HUDEP-2 (cell line): ENCODE results near the gene MRPS6.
A peak's percentile ranks its signal among the peaks of the same experiment; 100 is the strongest.

Experiments used
- DNase-seq, 76 experiments: peaks; one replicate each; lab custom pipeline; 2025; ENCODE audit not compliant: unreplicated experiment in 76 of 76; lab: John Stamatoyannopoulos, UW

The MRPS6 gene

DNA sequence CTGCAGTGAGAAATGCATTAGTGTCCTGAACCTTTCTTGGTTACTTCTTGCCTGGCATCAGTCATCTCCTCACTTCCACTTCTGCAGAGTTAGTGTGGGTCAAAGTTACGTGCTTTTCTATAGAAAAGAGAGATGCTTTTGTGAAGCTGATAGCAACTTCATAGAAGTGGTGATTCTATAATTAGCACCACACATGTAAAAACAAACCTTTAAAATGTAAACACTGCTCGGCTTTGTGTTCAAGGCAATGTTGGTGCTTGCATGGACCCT lies 57.3 kb downstream of the MRPS6 start:
- no peak for DNase-seq

DNA sequence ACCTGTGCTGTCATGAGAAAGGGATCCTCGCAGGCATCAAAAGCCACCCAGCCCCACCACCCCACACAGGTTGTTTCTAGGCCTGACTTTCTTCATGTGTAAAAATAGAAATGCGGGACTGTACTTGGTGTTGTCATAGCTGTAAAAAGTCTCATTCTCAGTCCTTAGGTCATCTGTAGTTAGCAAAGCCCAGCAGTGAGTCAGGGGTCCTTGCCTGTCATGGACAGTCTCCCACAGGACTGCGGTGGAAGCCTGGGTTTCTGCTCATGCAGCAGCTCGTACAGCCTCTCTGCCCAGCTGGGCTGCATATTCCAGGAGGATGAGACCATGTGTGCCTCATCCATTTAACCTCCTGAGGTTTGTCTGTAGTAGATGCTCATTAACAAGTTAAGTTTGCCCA lies 58.2 kb downstream of the MRPS6 start:
- no peak for DNase-seq

DNA sequence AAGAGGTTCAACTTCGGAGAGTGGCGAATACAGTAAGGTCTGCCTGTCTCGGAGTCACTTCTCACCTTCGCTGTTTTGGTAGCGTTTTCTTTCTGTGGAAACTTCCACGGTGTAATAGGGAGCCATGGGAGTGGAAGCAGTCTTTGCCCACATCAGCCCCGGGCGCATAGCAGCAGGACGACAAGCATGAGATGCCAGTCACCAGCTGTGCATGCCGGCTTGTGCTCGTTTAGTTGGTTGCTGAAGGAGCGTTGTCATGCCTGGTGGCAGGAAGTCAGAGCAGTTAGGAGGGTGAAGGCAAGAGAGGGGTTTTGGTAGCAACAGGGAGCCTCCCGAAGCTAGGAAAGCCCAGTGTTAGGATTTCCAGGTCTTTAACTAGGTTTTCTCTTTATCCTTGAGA lies 58.8 kb downstream of the MRPS6 start:
- no peak for DNase-seq

DNA sequence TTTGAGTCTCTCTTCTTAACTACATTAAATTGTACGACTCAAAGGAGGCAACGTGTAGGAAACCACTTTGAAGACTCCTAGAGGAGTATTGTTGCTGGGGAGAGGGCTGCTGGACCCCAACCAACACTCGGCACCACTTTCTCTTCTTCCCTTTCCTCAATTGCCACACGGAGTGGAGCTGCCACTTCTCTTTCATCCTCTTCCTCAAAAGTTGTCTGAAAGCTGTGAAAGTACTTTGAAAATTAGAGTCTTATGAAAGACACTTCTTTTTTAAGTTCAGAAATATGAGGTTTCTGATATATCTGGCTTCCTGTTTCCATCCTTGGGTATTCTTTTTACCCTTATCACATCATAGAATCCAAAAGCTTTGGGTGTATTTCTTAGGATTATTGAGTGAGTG lies 59.5 kb downstream of the MRPS6 start:
- DNase-seq = no peak

DNA sequence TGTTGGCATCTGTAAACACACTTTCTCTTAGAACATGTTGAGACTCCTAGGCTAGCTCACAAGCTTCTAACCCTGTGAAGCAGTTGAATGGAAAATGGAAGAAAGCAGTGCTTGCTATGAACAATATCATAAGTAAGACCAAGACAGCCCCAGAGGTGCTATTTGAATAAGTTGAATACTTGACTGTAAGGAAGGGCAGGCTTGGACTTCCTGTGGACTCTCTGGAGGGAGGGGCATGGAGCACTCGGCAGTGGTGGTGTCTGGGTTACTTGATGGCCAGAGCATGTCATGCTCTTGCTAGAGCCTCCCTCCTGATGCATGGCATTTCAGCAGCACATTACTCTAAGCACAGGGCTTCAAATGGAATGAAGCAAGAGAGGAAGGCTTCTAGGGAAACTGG lies 60.0 kb downstream of the MRPS6 start:
- no peak for DNase-seq

DNA sequence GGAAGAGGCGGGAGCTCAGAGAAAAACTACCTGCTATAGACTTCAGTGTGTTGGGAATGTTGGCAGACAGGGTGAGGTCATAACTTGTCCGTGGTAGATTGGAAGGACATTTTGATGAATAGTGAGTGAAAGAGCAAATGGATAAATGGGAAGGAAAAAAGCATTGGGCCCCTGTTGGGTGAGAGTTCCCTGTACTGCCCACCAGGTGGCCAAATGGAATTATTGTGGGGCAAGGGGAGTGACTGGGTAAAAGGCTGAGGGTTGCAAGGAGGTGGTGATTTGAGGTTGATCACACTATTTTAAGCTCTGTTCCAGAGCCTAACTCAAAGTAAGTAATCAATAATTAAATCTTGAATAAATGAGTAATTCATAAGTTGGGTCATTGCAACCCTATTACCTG lies 60.4 kb downstream of the MRPS6 start:
- peak in 4 of 76 experiments; percentile 7 to 12 (median 8) for DNase-seq

DNA sequence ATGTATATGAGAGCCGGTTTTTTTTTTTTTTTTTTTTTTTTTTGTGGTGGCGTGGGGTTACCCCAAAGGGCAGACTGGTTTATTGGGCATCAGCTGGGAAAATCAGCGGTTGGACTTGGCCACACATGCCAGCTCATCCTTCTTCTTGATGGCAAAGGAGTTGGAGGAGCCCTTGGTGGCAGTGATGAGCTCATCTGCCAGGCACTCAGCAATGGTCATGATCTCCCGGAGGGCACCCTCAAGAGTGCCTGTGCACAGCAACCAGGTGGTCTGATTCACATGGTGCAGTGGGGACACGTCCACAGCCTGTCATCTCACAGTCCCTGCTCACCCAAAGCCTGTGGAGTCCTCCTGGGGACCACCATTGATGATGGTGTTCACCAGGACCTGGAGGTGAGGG lies 62.0 kb downstream of the MRPS6 start:
- DNase-seq = no peak

DNA sequence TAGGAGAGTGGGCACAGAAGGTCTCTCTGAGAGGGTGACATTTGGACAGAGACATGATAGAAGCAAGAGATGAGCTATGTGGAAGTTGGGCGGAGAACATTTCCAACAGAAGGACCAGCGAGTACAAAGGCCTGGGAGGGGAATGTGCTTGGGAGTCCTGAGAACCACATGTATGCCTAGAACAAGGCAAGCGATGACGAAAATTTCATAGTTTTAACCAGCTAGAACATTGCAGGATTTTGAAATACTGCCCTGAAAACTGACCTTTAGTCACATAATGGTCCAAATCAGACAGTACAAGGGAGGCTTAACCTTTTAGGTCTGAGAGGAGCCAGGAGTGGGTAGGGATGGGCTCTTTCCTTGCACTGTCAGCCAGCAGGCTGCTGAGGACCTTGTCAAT lies 68.0 kb downstream of the MRPS6 start:
- no peak for DNase-seq

DNA sequence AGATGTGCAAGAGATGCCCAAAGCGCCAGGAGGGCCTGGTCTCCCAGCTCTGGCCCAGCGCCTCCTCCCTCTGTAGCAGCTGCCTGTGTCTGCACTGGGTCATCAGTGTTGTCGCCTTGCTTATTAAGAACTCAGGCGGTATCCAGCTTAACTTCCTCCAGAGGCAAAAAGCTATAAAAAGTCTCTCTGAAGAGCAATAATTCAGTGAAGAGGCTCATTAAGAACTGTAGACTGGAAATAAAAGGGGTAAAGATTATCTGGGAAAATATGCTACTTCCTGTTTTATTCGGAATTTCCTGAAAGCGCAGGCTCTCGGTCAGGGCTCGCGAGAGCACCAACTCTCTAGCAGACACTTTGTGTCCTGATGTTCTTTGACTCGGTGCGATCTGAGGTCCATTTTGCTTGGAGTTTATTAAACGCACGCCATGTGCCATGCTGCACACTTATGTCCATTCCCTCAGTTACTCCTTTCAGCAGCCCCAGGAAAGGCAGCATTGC lies 70.4 kb downstream of the MRPS6 start:
- DNase-seq = no peak

DNA sequence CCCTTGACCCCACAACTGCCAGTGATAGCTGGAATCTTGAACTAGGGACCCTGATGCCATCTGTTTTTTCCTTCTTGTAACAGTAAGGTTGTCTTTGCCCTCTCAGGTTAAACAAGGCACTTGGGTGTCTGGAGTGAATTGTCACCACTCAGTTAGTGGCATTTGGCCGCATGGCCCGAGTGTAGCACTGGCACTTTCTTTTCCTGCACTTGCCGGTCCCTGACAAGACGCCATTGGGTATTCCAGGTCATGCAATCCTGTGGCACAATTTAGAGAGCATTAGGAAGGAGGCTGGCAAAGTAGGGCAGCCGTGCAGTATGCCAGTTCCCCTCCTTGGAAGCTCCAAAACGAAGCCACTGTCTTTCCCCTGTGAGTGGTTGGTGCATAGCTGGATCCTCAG lies 70.8 kb downstream of the MRPS6 start:
- no peak for DNase-seq

DNA sequence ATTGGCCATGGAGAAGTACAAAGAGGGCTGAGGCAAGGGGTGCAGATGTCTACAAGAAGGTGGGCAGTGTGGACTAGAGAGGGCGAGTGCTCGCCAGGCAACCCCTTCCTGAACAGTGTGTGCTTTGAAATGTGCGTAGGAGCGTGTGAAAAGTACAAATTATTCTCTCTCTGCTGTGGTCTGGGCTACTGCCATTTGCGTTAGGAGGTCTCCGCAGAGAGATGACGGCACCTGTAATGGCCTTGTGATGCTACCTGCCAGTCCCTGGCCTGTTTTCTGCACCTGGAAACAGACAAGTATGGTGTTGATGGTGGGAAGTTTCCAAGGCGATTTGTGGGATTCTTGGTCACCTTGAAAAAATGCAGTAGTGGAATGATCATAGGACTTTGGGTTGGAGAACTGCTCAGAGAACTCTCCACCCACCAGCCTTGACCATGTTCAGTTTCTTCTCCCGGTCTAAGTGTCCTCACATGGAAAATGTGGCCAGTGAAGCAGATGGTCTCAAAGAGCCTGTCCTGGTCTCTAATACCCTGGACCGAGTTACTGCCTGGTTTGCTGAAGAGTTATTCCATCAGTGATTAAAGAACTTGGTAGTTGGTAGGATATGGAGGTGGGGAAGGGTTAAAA lies 74.5 kb downstream of the MRPS6 start:
- DNase-seq = no peak

DNA sequence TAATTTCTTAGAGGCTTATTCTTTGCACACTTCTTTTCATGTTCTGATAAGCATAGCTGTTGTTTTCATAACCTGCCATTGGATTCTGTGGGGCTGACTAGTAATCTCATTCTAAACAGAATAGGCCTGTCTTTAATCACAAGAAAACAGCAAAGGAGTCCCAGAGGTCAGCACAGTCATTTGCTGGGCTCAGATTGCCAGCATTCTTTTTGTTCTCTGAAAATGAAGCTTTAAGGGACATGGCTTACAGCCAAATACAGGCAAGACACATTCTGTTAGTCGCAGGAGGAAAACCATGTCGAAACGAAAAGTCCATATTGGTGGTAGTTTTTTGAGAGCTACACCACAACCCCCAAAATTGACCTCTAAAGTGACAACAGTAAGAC lies 75.0 kb downstream of the MRPS6 start:
- DNase-seq = no peak

DNA sequence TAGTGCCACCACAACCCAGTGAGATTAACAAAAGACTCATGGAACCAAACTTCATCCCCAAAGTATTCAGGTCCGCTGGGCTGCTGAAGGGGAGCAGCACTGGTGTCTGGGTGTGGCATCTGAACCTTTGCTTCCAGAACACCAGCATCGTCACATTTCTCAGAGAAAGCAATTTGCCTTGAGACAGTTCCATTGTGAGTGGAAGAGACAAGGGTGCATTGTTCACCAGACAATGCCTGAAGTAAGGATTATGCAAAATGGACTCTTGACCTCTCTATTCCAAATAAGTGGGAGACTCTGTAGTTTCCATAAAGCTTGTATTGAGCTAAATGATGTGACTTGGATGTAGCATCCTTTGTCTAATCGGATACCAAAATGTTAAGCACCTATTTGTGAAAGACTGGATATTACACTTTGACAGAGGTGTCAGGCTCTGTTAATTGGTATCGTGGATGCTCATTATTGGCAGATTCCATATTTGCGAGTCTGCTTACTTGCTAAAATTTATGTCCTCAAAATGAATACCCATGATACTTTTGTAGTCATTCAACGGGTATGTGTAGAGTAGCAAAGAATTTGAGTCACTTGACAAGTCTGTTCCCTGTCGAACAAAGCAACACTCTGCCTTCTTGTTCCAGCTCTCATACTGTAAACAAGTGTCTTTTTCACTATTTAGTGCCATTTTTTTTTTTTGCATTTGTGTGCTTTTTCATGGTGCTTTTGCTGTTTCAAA lies 75.6 kb downstream of the MRPS6 start:
- DNase-seq = no peak

DNA sequence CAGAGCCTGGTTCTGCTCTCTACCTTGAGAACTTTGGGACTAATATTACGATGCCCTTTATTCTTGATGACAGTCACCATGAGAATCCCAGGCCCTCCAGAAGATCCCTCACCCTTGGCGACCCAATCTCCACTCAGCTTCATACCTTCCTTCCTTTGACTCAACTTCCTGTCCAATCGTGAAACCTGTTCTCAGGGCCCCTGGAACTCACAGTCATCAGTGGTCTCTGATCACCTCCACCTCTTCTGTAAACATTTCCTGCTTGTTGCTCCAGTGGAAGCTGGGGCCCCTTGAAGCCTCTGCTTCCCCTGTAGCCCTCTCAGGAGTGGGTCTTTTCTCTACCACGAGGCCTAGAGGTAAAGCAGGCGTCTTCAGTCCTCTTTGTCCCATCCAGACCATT lies 79.1 kb downstream of the MRPS6 start:
- no peak for DNase-seq

DNA sequence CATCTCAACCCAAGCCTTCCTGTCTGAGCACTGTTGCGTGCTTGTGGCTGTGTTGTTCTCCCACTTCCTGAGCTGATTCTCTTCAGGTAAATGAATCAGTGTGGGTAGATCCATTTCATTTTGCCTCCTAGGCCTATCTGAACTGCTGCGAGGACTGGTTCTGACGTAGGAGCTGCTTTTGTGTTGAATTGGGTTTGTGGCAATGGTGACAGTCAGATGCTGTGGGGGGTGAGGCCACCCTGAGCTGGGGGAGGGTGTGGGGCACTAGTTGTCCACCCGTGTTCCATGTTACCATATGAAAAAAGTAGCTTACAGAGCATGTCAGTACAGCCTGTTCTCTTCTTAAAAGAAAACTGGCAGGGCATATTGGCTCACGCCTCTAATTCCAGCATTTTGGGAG lies 81.5 kb downstream of the MRPS6 start:
- no peak for DNase-seq

DNA sequence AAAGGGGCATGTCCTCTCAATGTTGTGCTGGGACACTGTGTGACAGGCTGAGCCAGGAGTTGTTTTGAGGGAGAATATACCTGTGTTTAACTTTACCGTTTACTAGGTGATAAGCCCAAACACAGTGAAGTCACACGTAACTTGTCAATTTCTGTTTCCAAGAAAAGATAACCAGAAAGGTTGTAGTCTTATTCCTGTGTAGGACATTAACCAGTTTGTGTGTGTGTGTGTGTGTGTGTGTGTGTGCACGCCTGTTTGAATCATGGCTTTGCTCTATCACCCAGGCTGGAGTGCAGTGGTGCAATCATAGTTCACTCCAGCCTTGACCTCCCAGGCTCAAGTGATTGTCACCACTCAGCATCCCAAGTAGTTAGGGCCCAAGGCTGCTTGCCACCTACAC lies 83.6 kb downstream of the MRPS6 start:
- no peak for DNase-seq

DNA sequence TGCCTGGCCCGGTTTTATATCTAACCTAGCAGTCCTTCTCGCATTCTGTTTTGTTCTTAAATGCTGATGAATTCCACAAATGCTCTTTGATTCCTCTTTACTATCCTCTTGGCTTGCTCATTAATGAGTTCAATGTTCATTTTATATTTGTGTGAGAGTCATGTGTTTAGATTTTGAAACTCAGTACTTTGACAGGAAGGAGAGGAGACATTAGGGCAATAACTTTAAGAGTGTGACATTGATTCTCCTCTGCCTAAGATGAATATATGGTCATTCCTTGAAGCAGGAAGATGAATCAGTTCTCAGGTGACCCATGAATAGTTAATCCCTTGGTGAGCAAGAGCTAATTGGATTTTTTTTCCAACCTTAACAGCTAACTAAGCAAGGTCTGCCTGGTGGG lies 84.1 kb downstream of the MRPS6 start:
- no peak for DNase-seq

DNA sequence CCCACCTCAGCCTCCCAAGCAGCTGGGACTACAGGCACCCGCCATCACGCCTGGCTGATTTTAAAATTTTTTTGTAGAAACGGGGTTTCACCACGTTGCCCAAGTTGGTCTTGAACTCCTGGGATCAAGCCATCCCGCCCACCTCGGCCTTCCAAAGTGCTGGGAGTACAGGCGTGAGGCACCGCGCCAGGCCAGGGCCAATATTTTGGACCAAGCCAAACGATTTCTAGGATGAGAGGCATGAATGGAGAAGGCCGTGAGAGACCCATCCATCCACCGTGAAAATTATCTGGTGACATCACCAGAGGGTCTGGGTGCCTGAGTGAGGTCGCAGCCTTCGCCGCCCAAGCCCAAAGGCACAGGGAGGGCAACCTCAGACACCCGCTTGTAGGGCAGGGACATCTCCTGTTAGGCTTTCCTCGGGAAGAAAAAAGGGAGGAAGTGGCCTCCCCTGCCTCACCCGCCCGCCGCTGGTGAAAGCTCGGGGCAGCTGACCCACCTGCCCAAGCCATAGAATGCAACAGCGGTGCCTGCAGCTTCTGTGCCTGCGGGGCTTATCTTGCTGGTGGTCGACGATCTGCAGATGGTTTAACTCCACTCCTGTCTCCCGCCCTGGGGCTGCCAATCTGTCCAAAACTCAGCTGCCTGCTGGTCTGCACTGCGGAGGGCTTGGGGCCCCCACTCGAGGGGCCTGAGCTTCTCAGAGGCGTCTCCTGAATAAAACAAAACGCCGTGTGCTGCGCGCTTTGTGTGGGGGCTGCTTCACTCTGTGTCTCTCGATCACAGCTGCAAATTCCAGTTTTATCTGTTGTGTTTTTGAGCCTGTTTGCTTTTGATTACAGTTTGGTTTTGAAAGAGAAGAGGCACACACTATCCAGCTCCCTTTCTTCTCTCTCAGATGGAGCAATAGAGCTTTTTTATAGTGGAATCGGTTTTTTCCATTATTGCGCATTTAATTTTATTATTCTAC lies 85.8 kb downstream of the MRPS6 start:
- DNase-seq = no peak

DNA sequence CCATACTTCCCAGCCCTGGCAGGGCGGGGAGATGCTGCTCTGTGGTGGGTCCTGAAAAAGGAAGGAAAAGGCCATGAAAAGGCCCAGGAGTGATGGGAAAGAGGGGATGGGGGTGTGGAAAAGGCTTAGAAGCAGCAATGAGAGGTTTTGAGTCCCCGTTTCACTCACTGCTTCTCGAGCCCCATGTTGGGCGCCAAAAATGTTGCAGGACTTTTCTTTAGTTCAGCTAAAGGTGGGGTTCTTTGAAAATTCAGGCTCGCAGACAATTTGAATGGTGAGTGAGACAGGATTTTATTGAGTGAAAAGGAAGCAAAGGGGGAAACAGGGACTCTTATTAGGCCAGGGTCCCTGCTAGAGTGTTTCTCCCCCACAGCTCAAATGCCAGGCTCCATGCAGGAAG lies 93.1 kb downstream of the MRPS6 start:
- no peak for DNase-seq

DNA sequence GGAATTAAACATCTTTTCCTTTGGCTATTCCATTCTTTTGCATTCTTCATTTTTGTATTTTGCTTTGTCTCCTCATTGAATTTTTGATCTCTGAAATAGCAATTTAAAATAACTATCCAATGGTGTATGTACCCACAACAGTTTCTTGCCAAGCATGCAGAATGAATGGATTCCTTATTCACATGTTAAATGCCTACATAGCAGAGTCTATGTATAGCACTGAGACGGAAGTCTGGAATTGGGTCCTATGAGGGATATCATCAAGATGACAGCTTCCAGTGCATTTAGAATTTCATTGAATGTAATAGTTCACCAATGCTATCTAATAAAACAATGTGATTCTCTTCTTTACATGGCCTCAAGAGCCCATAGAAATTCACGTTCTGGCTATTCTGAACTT lies 97.5 kb downstream of the MRPS6 start:
- DNase-seq = no peak

DNA sequence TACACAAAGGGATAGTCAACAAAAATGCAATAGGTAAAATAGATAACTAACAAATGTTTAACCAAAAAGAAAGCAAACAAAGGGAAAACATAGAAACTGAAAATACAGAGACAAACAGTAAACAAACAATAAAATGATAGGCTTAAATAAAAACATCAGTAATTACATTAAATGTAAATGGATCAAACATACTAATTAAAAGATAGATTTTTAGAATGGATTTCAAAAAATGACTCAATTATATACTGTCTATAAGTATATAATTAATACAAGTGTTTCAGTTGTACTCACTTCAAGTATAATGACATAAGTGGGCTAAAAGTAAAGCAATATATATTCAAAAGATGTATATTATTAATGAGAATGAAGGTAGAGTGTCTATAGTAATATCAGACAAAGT lies 101.1 kb downstream of the MRPS6 start:
- no peak for DNase-seq

DNA sequence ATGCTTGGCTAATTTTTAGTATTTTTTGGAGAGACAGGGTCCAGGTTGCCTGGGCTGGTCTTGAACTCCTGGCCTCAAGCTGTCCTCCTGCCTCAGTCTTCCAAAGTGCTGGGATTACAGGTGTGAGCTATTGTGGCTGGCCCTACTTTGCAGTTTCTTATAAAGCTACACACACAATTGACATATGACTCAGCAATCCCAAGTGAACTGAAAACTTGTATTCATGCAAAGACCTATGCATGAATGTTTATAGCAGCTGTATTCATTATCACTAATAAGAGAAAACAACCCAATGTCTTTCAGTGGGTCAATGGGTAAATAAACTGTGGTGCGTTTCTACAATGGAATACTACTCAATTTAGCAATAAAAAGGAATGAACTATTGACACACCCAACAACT lies 103.1 kb downstream of the MRPS6 start:
- no peak for DNase-seq
